Liver (tissue), 9 donors: ENCODE results near the gene ZFC3H1. TPM values are rescaled to one million over a fixed set of nuclear protein-coding genes. Genes with fewer than 3 reads are reported as not detected.

Source experiments
- DNase-seq: peaks from one replicate; pipeline ENCODE4 v3.0.0-alpha.2; 2017; ENCODE audit warnings: low spot score
- H3K27ac ChIP-seq, 2 donors: one replicate each; pipeline ENCODE4 v1.7.0; 2013; ENCODE audit warnings: inconsistent platforms in 2 of 2, low read length in 2 of 2, control low read depth in 1 of 2, low read depth in 1 of 2, mild to moderate bottlenecking in 1 of 2
- H3K27me3 ChIP-seq, 4 donors: one replicate each; pipeline versions ENCODE4 v1.6.1 to v1.7.0; 2013; ENCODE audit warnings: low read length in 3 of 4, inconsistent platforms in 1 of 4, mild to moderate bottlenecking in 1 of 4, moderate library complexity in 1 of 4; ENCODE audit not compliant: control insufficient read depth in 4 of 4, insufficient read depth in 4 of 4
- H3K36me3 ChIP-seq, 4 donors: one replicate each; pipeline versions ENCODE4 v1.6.1 to v1.7.0; 2013; ENCODE audit warnings: low read length in 3 of 4, mild to moderate bottlenecking in 3 of 4, low read depth in 1 of 4, moderate library complexity in 1 of 4; ENCODE audit not compliant: control insufficient read depth in 4 of 4, insufficient read depth in 3 of 4
- H3K4me1 ChIP-seq, 4 donors: one replicate each; pipeline versions ENCODE4 v1.6.1 to v1.7.0; 2013; ENCODE audit warnings: low read length in 3 of 4, mild to moderate bottlenecking in 3 of 4, moderate library complexity in 1 of 4; ENCODE audit not compliant: control insufficient read depth in 4 of 4, insufficient read depth in 4 of 4
- H3K4me3 ChIP-seq, 3 donors: one replicate each; pipeline versions ENCODE4 v1.6.1 to v1.7.0; 2013; ENCODE audit warnings: low read length in 3 of 3, control low read depth in 1 of 3, low read depth in 1 of 3, mild to moderate bottlenecking in 1 of 3
- H3K9ac ChIP-seq, 2 donors: one replicate each; pipeline ENCODE4 v1.7.0; 2013; ENCODE audit warnings: low read length in 2 of 2, mild to moderate bottlenecking in 2 of 2, moderate library complexity in 2 of 2, control low read depth in 1 of 2, low read depth in 1 of 2
- H3K9me3 ChIP-seq, 4 donors: one replicate each; pipeline versions ENCODE4 v1.6.1 to v1.7.0; 2013; ENCODE audit warnings: low read length in 3 of 4; ENCODE audit not compliant: control insufficient read depth in 4 of 4
- CTCF ChIP-seq: fragments of 150-350 bp; IDR thresholded peaks from 2 replicates; pipeline ENCODE4 v1.5.1; 2017; ENCODE audit warnings: improper control_type of control experiment, low read depth, low read length; ENCODE audit not compliant: missing input control
- EGR1 ChIP-seq, 2 donors: IDR thresholded peaks; 2 replicates each; pipeline ENCODE4 v1.6.1; 2016 to 2018; ENCODE audit warnings: antibody characterized with exemption in 2 of 2, low read depth in 2 of 2
- FOXA1 ChIP-seq: IDR thresholded peaks from 2 replicates; pipeline ENCODE4 v1.6.1; 2016; ENCODE audit warnings: antibody characterized with exemption
- FOXA2 ChIP-seq: IDR thresholded peaks from 2 replicates; pipeline ENCODE4 v1.6.1; 2016; ENCODE audit warnings: antibody characterized with exemption
- GABPA ChIP-seq, 2 donors: IDR thresholded peaks in 1 of 2; conservative IDR thresholded peaks in 1 of 2; 2 replicates each; pipeline ENCODE4 v1.6.1; 2016; ENCODE audit warnings: antibody characterized with exemption in 2 of 2, mild to moderate bottlenecking in 1 of 2, moderate library complexity in 1 of 2
- HNF4A ChIP-seq, 2 donors: conservative IDR thresholded peaks; 2 replicates each; pipeline ENCODE4 v1.6.1; 2016; ENCODE audit warnings: antibody characterized with exemption in 2 of 2, mild to moderate bottlenecking in 2 of 2
- HNF4G ChIP-seq: IDR thresholded peaks from 2 replicates; pipeline ENCODE4 v1.6.1; 2016; ENCODE audit warnings: antibody characterized with exemption
- JUND ChIP-seq, 2 donors: IDR thresholded peaks; 2 replicates each; pipeline ENCODE4 v1.6.1; 2016; ENCODE audit warnings: antibody characterized with exemption in 2 of 2
- MAX ChIP-seq: IDR thresholded peaks from 2 replicates; pipeline ENCODE4 v1.6.1; 2016; ENCODE audit warnings: antibody characterized with exemption
- NR2F2 ChIP-seq: IDR thresholded peaks from 2 replicates; pipeline ENCODE4 v1.6.1; 2016; ENCODE audit warnings: antibody characterized with exemption
- RAD21 ChIP-seq, 2 donors: IDR thresholded peaks; 2 replicates each; pipeline ENCODE4 v1.6.1; 2016; ENCODE audit warnings: antibody characterized with exemption in 2 of 2, mild to moderate bottlenecking in 2 of 2
- RXRA ChIP-seq, 2 donors: IDR thresholded peaks; 2 replicates each; pipeline ENCODE4 v1.6.1; 2017 to 2018; ENCODE audit warnings: antibody characterized with exemption in 2 of 2, mild to moderate bottlenecking in 1 of 2
- SP1 ChIP-seq: IDR thresholded peaks from 2 replicates; pipeline ENCODE4 v1.6.1; 2018; ENCODE audit warnings: antibody characterized with exemption, mild to moderate bottlenecking
- TAF1 ChIP-seq: conservative IDR thresholded peaks from 2 replicates; pipeline ENCODE4 v1.6.1; 2016; ENCODE audit warnings: antibody characterized with exemption, mild to moderate bottlenecking
- YY1 ChIP-seq: IDR thresholded peaks from 2 replicates; pipeline ENCODE4 v1.6.1; 2016; ENCODE audit warnings: antibody characterized with exemption, mild to moderate bottlenecking
- ZBTB33 ChIP-seq: IDR thresholded peaks from 2 replicates; pipeline ENCODE4 v1.6.1; 2016; ENCODE audit warnings: antibody characterized with exemption
- WGBS: extraction: QIAGEN DNeasy Blood & Tissue Kit; methylation state at CpG from one replicate; pipeline ENCODE4 v1.1.7; 2013; 5-methylcytosine and 5-hydroxymethylcytosine counted together
- polyA plus RNA-seq, 2 donors: library from polyadenylated mRNA; stranded (reverse) in 1 of 2; unstranded in 1 of 2; fragments of 200-250 nt in 1 of 2; fragments of >200 nt in 1 of 2; fragmentation: Nextera tagmentation in 1 of 2; extraction: Ambion mirVana in 1 of 2; gene quantifications; one replicate each; pipeline versions ENCODE4 v1.2.1 to v1.2.3, GENCODE V29; 2013 to 2015
- total RNA-seq, 2 donors: library from RNA; depleted of rRNA; stranded (reverse); fragments of >200 nt; gene quantifications; one replicate each; pipeline ENCODE4 v1.2.3, GENCODE V29; 2014
- TF ChIP-seq, protein P1 (sequence below): IDR thresholded peaks from 2 replicates; pipeline ENCODE4 v1.6.1; 2016; ENCODE audit warnings: antibody characterized with exemption, mild to moderate bottlenecking
- TF ChIP-seq, protein P2 (sequence below): IDR thresholded peaks from 2 replicates; pipeline ENCODE4 v1.6.1; 2016; ENCODE audit warnings: antibody characterized with exemption
- donor health status: healthy.
- donor health status: healthy.
- donor health status: healthy.
- donor health status: healthy.
- donor health status: healthy.

ZFC3H1 gene, protein sequence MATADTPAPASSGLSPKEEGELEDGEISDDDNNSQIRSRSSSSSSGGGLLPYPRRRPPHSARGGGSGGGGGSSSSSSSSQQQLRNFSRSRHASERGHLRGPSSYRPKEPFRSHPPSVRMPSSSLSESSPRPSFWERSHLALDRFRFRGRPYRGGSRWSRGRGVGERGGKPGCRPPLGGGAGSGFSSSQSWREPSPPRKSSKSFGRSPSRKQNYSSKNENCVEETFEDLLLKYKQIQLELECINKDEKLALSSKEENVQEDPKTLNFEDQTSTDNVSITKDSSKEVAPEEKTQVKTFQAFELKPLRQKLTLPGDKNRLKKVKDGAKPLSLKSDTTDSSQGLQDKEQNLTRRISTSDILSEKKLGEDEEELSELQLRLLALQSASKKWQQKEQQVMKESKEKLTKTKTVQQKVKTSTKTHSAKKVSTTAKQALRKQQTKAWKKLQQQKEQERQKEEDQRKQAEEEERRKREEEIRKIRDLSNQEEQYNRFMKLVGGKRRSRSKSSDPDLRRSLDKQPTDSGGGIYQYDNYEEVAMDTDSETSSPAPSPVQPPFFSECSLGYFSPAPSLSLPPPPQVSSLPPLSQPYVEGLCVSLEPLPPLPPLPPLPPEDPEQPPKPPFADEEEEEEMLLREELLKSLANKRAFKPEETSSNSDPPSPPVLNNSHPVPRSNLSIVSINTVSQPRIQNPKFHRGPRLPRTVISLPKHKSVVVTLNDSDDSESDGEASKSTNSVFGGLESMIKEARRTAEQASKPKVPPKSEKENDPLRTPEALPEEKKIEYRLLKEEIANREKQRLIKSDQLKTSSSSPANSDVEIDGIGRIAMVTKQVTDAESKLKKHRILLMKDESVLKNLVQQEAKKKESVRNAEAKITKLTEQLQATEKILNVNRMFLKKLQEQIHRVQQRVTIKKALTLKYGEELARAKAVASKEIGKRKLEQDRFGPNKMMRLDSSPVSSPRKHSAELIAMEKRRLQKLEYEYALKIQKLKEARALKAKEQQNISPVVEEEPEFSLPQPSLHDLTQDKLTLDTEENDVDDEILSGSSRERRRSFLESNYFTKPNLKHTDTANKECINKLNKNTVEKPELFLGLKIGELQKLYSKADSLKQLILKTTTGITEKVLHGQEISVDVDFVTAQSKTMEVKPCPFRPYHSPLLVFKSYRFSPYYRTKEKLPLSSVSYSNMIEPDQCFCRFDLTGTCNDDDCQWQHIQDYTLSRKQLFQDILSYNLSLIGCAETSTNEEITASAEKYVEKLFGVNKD (N-terminal part only)
- total RNA-seq = 10 to 100 TPM; 10.6 to 32.3 TPM
- 1 to 10 TPM; 3.4 to 6.6 TPM for polyA plus RNA-seq

DNA sequence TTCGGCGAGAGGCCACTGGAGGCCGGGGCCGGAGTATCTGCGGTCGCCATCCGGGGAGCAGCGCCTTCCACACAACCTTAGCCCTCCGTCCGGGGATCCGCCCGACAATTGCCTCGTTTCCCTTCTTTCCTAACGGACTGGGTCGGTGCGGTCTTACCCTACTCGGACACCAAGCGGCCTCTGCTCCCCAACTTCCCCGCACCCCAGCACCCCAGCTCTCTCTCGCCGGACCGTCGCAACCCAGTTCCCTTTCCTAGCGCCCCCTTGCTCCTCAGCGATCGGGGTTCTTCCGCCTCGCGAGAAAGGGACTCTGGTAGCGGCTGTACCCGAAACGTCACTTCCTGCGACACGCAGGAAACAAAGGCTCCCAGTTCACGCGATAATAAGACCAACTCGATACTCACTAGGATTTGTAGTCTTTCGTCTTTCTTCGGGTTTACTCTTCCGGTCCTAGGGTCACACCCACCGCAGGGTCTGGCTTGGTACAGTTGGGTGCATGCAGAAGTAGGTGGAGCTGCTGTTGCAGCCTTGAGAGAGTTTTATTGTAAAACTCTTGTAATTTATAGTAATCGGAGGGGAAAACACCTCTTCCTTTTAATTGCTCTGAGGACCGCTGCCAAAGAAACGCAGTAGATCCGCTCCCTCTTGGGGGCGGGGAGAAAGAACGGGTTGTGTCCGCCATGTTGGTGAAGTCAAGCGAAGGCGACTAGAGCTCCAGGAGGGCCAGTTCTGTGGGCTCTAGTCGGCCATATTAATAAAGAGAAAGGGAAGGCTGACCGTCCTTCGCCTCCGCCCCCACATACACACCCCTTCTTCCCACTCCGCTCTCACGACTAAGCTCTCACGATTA, at the start of gene ZFC3H1, which contains the start of gene THAP2:
Gene ZFC3H1 (minus strand): TSS at position 288 of the 850 bp plus-strand sequence. CDS start 238 bp downstream, at position 50.
Gene THAP2 (plus strand): TSS at position 741 of the 850 bp plus-strand sequence. CDS start 209 bp downstream, outside the sequence.
- TF ChIP-seq MAX = no peak
- no peak for TF ChIP-seq FOXA2
- TF ChIP-seq NR2F2 = no peak
- no peak for TF ChIP-seq FOXA1
- peak; percentile 100 for TF ChIP-seq YY1
- TF ChIP-seq GABPA (IDR thresholded peaks at IDR 0.05 in 1 of 2, conservative IDR thresholded peaks at IDR 0.05 in 1 of 2) = peak; percentile 94 to 97
- peak in 1 of 2 donors; percentile 16 for TF ChIP-seq JUND (IDR thresholded peaks at IDR 0.05)
- TF ChIP-seq RXRA (IDR thresholded peaks at IDR 0.05) = peak in 1 of 2 donors; percentile 38
- TF ChIP-seq HNF4A (conservative IDR thresholded peaks at IDR 0.05) = peak; percentile 47 to 49
- no peak for TF ChIP-seq RAD21 (IDR thresholded peaks at IDR 0.05)
- TF ChIP-seq, protein P1, sequence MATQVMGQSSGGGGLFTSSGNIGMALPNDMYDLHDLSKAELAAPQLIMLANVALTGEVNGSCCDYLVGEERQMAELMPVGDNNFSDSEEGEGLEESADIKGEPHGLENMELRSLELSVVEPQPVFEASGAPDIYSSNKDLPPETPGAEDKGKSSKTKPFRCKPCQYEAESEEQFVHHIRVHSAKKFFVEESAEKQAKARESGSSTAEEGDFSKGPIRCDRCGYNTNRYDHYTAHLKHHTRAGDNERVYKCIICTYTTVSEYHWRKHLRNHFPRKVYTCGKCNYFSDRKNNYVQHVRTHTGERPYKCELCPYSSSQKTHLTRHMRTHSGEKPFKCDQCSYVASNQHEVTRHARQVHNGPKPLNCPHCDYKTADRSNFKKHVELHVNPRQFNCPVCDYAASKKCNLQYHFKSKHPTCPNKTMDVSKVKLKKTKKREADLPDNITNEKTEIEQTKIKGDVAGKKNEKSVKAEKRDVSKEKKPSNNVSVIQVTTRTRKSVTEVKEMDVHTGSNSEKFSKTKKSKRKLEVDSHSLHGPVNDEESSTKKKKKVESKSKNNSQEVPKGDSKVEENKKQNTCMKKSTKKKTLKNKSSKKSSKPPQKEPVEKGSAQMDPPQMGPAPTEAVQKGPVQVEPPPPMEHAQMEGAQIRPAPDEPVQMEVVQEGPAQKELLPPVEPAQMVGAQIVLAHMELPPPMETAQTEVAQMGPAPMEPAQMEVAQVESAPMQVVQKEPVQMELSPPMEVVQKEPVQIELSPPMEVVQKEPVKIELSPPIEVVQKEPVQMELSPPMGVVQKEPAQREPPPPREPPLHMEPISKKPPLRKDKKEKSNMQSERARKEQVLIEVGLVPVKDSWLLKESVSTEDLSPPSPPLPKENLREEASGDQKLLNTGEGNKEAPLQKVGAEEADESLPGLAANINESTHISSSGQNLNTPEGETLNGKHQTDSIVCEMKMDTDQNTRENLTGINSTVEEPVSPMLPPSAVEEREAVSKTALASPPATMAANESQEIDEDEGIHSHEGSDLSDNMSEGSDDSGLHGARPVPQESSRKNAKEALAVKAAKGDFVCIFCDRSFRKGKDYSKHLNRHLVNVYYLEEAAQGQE = peak; percentile 30
- peak; percentile 24 for TF ChIP-seq SP1
- TF ChIP-seq, protein P2, sequence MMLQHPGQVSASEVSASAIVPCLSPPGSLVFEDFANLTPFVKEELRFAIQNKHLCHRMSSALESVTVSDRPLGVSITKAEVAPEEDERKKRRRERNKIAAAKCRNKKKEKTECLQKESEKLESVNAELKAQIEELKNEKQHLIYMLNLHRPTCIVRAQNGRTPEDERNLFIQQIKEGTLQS = no peak
- TF ChIP-seq EGR1 (IDR thresholded peaks at IDR 0.05; ENCODE audit: low read depth in 2 of 2) = peak; percentile 67 to 88
- no peak for TF ChIP-seq HNF4G
- no peak for TF ChIP-seq CTCF
- peak; percentile 48 for TF ChIP-seq TAF1
- TF ChIP-seq ZBTB33 = peak; percentile 100
- Histone ChIP-seq H3K36me3 (peaks cover 1 to 12% (median 7%) of the 10 kb centered on the region in 4 donors), H3K27me3 (no peaks in the 10 kb centered on the region), H3K9me3 (no peaks in the 10 kb centered on the region), H3K27ac (peak within 1 kb of the TSS; percentile 97 to 99), H3K4me1 (peaks cover 6 to 23% (median 13%) of the 10 kb centered on the region in 4 donors), H3K9ac (peak within 1 kb of the TSS; percentile 82 to 96), H3K4me3 (peak within 1 kb of the TSS; percentile 79 to 97 (median 93))
- WGBS = under 1% methylated on average over 57 of the region's 57 CpGs
- DNase-seq = peak; percentile 90
